PC-3 (cell line): ENCODE data around the gene TTC22. TPM values are rescaled to one million over a fixed set of nuclear protein-coding genes. Genes with fewer than 3 reads are reported as not detected.

Experiments
- ATAC-seq: fragments of 200-7000 bp; cut with Tn5 transposase; 2 replicates; pipeline ENCODE4 v1.9.1; 2020; ENCODE audit warnings: mild to moderate bottlenecking, moderate library complexity
- BruUV-seq: library from RNA; stranded (reverse); fragments of 400-500 nt; replicated peaks from 2 replicates; lab custom pipeline; 2021; lab: Mats Ljungman, UMichigan
- CTCF ChIA-PET: fragments of 300-600 bp; sonication (Branson Sonifier 250); formaldehyde crosslinking; loops from one replicate; lab custom pipeline; 2022; ENCODE audit warnings: antibody characterized with exemption; lab: Charles Lee
- POLR2A ChIA-PET: fragments of 300-600 bp; sonication (Branson Sonifier 250); formaldehyde crosslinking; loops from one replicate; lab custom pipeline; 2022; ENCODE audit warnings: antibody characterized with exemption; ENCODE audit not compliant: unreplicated experiment; lab: Charles Lee
- DNase-seq: peaks from one replicate; pipeline ENCODE4 v3.0.0-alpha.2; 2015
- H2AFZ ChIP-seq: fragments of 300-600 bp; sonication (generic); 2 replicates; pipeline ENCODE4 v1.6.0; 2016; ENCODE audit warnings: antibody characterized with exemption, low read length
- H3F3A ChIP-seq: fragments of 300-600 bp; sonication (generic); one replicate; pipeline ENCODE4 v1.6.0; 2017; ENCODE audit warnings: antibody characterized with exemption, low read length, control low read depth, mild to moderate bottlenecking; ENCODE audit not compliant: unreplicated experiment
- H3K27ac ChIP-seq: fragments of 300-600 bp; sonication (generic); 2 replicates; pipeline ENCODE4 v1.5.1; 2016; ENCODE audit warnings: mild to moderate bottlenecking, low read length
- H3K27me3 ChIP-seq: fragments of 300-600 bp; sonication (generic); 2 replicates; pipeline ENCODE4 v1.6.1; 2016; ENCODE audit warnings: low read length, mixed read lengths
- H3K36me3 ChIP-seq: fragments of 300-600 bp; sonication (generic); 2 replicates; pipeline ENCODE4 v1.6.1; 2016; ENCODE audit warnings: low read depth, mixed run types, low read length, mixed read lengths
- H3K4me1 ChIP-seq: fragments of 300-600 bp; sonication (generic); 2 replicates; pipeline ENCODE4 v1.5.1; 2016; ENCODE audit warnings: low read length; ENCODE audit not compliant: insufficient read depth
- H3K4me2 ChIP-seq: fragments of 300-600 bp; sonication (generic); 2 replicates; pipeline ENCODE4 v1.6.0; 2016; ENCODE audit warnings: low read length
- H3K4me3 ChIP-seq: fragments of 300-600 bp; sonication (generic); 2 replicates; pipeline ENCODE4 v1.5.1; 2016; ENCODE audit warnings: mild to moderate bottlenecking, low read length, mixed read lengths
- H3K79me2 ChIP-seq: fragments of 300-600 bp; sonication (generic); 2 replicates; pipeline ENCODE4 v1.6.1; 2017; ENCODE audit warnings: low read length, mixed read lengths
- H3K9ac ChIP-seq: fragments of 300-600 bp; sonication (generic); 2 replicates; pipeline ENCODE4 v1.6.0; 2016; ENCODE audit warnings: mild to moderate bottlenecking, low read length
- H3K9me2 ChIP-seq: fragments of 300-600 bp; sonication (generic); replicated peaks from 2 replicates; pipeline ENCODE4 v1.6.1; 2016; ENCODE audit warnings: mixed run types, low read length, mixed read lengths
- H3K9me3 ChIP-seq: fragments of 300-600 bp; sonication (generic); 2 replicates; pipeline ENCODE4 v1.6.1; 2016; ENCODE audit warnings: low read length, mixed read lengths
- H4K20me1 ChIP-seq: fragments of 300-600 bp; sonication (generic); 2 replicates; pipeline ENCODE4 v1.6.1; 2016; ENCODE audit warnings: low read length, mixed read lengths
- EZH2 ChIP-seq: fragments of 300-600 bp; sonication (generic); IDR thresholded peaks from one replicate; pipeline ENCODE4 v1.6.1; 2017; ENCODE audit warnings: antibody characterized with exemption, mild to moderate bottlenecking, low read length; ENCODE audit not compliant: unreplicated experiment
- EZH2phosphoT487 ChIP-seq: fragments of 300-600 bp; sonication (generic); IDR thresholded peaks from 2 replicates; pipeline ENCODE4 v1.6.1; 2018; ENCODE audit warnings: mild to moderate bottlenecking, antibody characterized with exemption, low read length, borderline replicate concordance
- intact Hi-C: fragments of 100-400 bp; cut with micrococcal nuclease; formaldehyde crosslinking; loops from 2 replicates; pipeline ENCODE4 v1.9.0; 2023
- total RNA-seq: library from RNA; depleted of rRNA; stranded (reverse); fragments of >200 nt; gene quantifications from 2 replicates; pipeline ENCODE4 v1.2.3, GENCODE V29; 2014
- TF ChIP-seq, protein P1 (sequence below): fragments of 300-600 bp; sonication (generic); conservative IDR thresholded peaks from 2 replicates; pipeline ENCODE4 v1.5.1; 2017; ENCODE audit warnings: antibody characterized with exemption, low read depth, mild to moderate bottlenecking, low read length

TTC22 gene
- total RNA-seq, 1 experiment from 2014 or later = 21.8 TPM

- Histone ChIP-seq H3K9ac (no peak overlapping the region), H3K36me3 (no peaks in the 10 kb centered on the region), H3K9me2 (no peaks in the 10 kb centered on the region), H3K27me3 (no peaks in the 10 kb centered on the region), H3K4me1 (no peaks in the 10 kb centered on the region), H3K4me3 (no peak overlapping the region), H4K20me1 (no peaks in the 10 kb centered on the region), H3K27ac (no peak overlapping the region), H3K4me2 (no peak overlapping the region), H3K79me2 (no peaks in the 10 kb centered on the region), H3K9me3 (no peaks in the 10 kb centered on the region), H3F3A (no peaks in the 10 kb centered on the region), H2AFZ (no peak overlapping the region)
- TF ChIP-seq, protein P1, sequence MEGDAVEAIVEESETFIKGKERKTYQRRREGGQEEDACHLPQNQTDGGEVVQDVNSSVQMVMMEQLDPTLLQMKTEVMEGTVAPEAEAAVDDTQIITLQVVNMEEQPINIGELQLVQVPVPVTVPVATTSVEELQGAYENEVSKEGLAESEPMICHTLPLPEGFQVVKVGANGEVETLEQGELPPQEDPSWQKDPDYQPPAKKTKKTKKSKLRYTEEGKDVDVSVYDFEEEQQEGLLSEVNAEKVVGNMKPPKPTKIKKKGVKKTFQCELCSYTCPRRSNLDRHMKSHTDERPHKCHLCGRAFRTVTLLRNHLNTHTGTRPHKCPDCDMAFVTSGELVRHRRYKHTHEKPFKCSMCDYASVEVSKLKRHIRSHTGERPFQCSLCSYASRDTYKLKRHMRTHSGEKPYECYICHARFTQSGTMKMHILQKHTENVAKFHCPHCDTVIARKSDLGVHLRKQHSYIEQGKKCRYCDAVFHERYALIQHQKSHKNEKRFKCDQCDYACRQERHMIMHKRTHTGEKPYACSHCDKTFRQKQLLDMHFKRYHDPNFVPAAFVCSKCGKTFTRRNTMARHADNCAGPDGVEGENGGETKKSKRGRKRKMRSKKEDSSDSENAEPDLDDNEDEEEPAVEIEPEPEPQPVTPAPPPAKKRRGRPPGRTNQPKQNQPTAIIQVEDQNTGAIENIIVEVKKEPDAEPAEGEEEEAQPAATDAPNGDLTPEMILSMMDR = no peak
- TF ChIP-seq EZH2phosphoT487 (no peak), EZH2 (no peak)
- no peak for DNase-seq
- no TSS peak for BruUV-seq
- intact Hi-C loops = loop anchor here (5.0 kb wide), 1 partner anchor 44 kb away; no protein-coding TSS in a partner anchor
- ATAC-seq = no peak
- CTCF ChIA-PET = interaction anchor here (0.6 kb wide), 2 partner anchors 24 to 142 kb away, joined by 3 read pairs; no protein-coding TSS in a partner anchor
- POLR2A ChIA-PET = no interaction called here
Measured at GRCh38 chr1:54813485-54814125, 12.5 kb upstream of the TTC22 start.

DNA sequence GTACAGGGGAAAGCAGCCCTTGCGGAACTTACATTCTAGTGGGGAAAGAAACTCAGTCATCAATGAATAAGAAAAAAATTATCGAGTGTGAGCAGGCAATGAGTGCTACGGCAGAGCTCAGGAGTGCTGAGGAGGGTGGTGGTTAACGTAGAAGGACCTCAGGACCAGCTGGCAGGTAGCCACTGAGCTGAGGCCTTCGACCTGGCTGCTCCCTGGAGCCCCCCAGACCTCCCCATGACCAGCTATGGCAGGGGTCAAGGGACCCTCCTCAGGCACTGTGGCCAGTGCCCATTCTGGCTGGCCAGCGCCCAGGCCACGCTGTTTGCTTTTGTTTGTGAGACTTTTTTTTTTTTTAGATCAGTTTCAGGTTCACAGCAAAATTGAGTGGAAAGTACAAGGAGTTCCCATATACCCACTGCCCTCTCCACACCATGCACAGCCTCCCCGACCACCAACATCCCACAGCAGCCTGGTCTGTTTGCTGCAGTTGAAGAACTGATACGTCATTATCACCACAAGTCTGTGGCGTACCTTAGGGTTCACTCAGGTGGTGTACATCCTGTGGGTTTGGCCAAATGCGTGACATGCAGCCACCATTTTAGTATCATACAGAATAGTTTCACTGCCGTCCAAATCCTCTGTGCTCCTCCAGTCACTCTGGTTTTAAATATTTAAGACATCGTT lies 11.8 kb upstream of the TTC22 start:
- DNase-seq (no peak), ATAC-seq (no peak)
- H3K27me3 ChIP-seq = no peaks in the 10 kb centered on the region
- no peak overlapping the region for H3K27ac ChIP-seq
- ChIA-PET CTCF (no interaction called here), POLR2A (no interaction called here)
- no peak overlapping the region for H3K4me2 ChIP-seq
- no peak overlapping the region for H3K4me3 ChIP-seq
- no peaks in the 10 kb centered on the region for H3K36me3 ChIP-seq
- no peaks in the 10 kb centered on the region for H4K20me1 ChIP-seq
- H2AFZ ChIP-seq = no peak overlapping the region
- no peaks in the 10 kb centered on the region for H3K9me3 ChIP-seq
- intact Hi-C loops = loop anchor here (5.0 kb wide), 1 partner anchor 44 kb away; no protein-coding TSS in a partner anchor
- no peaks in the 10 kb centered on the region for H3K79me2 ChIP-seq
- no peak overlapping the region for H3K9ac ChIP-seq
- peaks cover 2% of the 10 kb centered on the region for H3K4me1 ChIP-seq
- TF ChIP-seq EZH2phosphoT487 = no peak
- TF ChIP-seq EZH2 = no peak
- TF ChIP-seq, protein P1 = no peak
- BruUV-seq = no TSS peak
- H3F3A ChIP-seq = no peaks in the 10 kb centered on the region
- no peaks in the 10 kb centered on the region for H3K9me2 ChIP-seq
